Endodermal cell (in vitro differentiated cells): ENCODE data around the gene EPHA8. TPM values are rescaled to one million over a fixed set of nuclear protein-coding genes. Genes with fewer than 3 reads are reported as not detected.

Experiments
- DNase-seq: peaks from one replicate; pipeline ENCODE4 v3.0.0-alpha.2; 2017
- H3K27ac ChIP-seq: 2 replicates; pipeline ENCODE4 v1.5.1; 2013; ENCODE audit warnings: mild to moderate bottlenecking, low read depth, low read length, moderate library complexity
- H3K27me3 ChIP-seq: 2 replicates; pipeline ENCODE4 v1.6.1; 2013; ENCODE audit warnings: mild to moderate bottlenecking, low read length, moderate library complexity; ENCODE audit not compliant: insufficient read depth, control insufficient read depth, poor library complexity, severe bottlenecking
- H3K36me3 ChIP-seq: 2 replicates; pipeline ENCODE4 v1.7.0; 2013; ENCODE audit warnings: mild to moderate bottlenecking, low read length, moderate library complexity; ENCODE audit not compliant: control insufficient read depth, insufficient read depth
- H3K4me1 ChIP-seq: one replicate; pipeline ENCODE4 v1.7.0; 2013; ENCODE audit warnings: low read length; ENCODE audit not compliant: control insufficient read depth, insufficient read depth
- H3K4me3 ChIP-seq: 2 replicates; pipeline ENCODE4 v1.5.1; 2013; ENCODE audit warnings: mild to moderate bottlenecking, low read length, moderate library complexity
- H3K9ac ChIP-seq: 2 replicates; pipeline ENCODE4 v1.6.1; 2013; ENCODE audit warnings: mild to moderate bottlenecking, low read length, moderate library complexity; ENCODE audit not compliant: poor library complexity, severe bottlenecking; ENCODE audit errors: extremely low read depth
- H3K9me3 ChIP-seq: 2 replicates; pipeline ENCODE4 v1.6.1; 2013; ENCODE audit warnings: mild to moderate bottlenecking, low read length, moderate library complexity; ENCODE audit not compliant: control insufficient read depth
- H3K27ac Mint-ChIP-seq: 2 replicates; pipeline ENCODE4 v1.8.0; 2020; ENCODE audit warnings: mixed read lengths
- H3K27me3 Mint-ChIP-seq: 2 replicates; pipeline ENCODE4 v1.8.0; 2021; ENCODE audit warnings: mild to moderate bottlenecking, mixed read lengths; ENCODE audit not compliant: insufficient read depth
- H3K36me3 Mint-ChIP-seq: 2 replicates; pipeline ENCODE4 v1.8.0; 2020; ENCODE audit warnings: low read depth, mixed read lengths
- H3K4me1 Mint-ChIP-seq: 2 replicates; pipeline ENCODE4 v1.8.0; 2020; ENCODE audit warnings: mixed read lengths
- H3K4me3 Mint-ChIP-seq: 2 replicates; pipeline ENCODE4 v1.8.0; 2020; ENCODE audit warnings: mild to moderate bottlenecking, moderate library complexity, mixed read lengths
- H3K9me3 Mint-ChIP-seq: 2 replicates; pipeline ENCODE4 v1.8.0; 2020; ENCODE audit warnings: mild to moderate bottlenecking, mixed read lengths
- WGBS, 2 experiments: methylation state at CpG; one replicate each; pipeline versions ENCODE4 v1.1.5 to v1.1.7; 2013; ENCODE audit warnings: missing lambda C conversion rate in 2 of 2, mixed read lengths in 1 of 2; ENCODE audit not compliant: insufficient coverage in 1 of 2, insufficient read length in 1 of 2; 5-methylcytosine and 5-hydroxymethylcytosine counted together
- total RNA-seq, 2 donors: library from RNA; stranded (reverse); fragmentation: NEBNext Ultra II Directional in 1 of 2; extraction: Animal tissue kit (Norgen Biotek cat#: 25700) in 1 of 2; gene quantifications; 2 replicates in 1 of 2; 3 replicates in 1 of 2; pipeline ENCODE4 v1.2.1, GENCODE V29; 2021
- TF ChIP-seq, protein P1 (sequence below): fragments of 200-600 bp; sonication (generic); conservative IDR thresholded peaks from 2 replicates; pipeline ENCODE4 v1.5.0; 2021; ENCODE audit warnings: antibody characterized with exemption, mild to moderate bottlenecking

Gene EPHA8
- total RNA-seq, 2 donors from 2014 or later, result 1.5 TPM

DNA sequence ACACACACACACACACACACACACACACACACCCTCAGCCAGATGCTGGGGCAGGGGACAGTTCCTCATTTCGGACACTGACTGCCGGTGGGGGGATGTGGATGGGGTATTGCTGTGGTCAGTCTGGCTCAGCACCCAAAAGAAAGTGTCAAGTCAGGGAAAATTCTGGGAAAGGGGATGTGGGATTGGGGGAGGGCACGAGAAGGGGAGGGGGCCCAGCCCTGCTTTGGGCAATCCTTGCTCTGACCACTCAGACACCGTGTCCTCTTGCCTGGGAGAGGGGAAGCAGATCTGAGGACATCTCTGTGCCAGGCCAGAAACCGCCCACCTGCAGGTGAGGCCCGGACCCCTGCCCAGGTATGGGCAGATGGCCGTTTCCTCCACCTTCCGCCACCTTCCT lies 80.1 kb downstream of the EPHA8 start, which contains the start of gene C1QC:
TSS of gene C1QC (plus strand) at position 253 of the 400 bp plus-strand sequence. CDS start 391 bp downstream, outside the sequence.
- Mint-ChIP-seq H3K4me1 (peaks cover 5% of the 10 kb centered on the region), H3K9me3 (no peaks in the 10 kb centered on the region), H3K27ac (no peak within 1 kb of the TSS), H3K36me3 (no peaks in the 10 kb centered on the region), H3K4me3 (no peak within 1 kb of the TSS), H3K27me3 (peaks cover 6% of the 10 kb centered on the region)
- no peaks in the 10 kb centered on the region for H3K36me3 ChIP-seq
- 91 to 100% methylated on average over 1 to 8 of the region's 8 CpGs for WGBS, 2 experiments
- H3K27me3 ChIP-seq, result no peaks in the 10 kb centered on the region
- no peaks in the 10 kb centered on the region for H3K9me3 ChIP-seq
- no peaks in the 10 kb centered on the region for H3K4me1 ChIP-seq
- H3K4me3 ChIP-seq, result no peak within 1 kb of the TSS
- no peak for DNase-seq
- H3K9ac ChIP-seq, result no peak within 1 kb of the TSS
- no peak within 1 kb of the TSS for H3K27ac ChIP-seq
- TF ChIP-seq, protein P1, sequence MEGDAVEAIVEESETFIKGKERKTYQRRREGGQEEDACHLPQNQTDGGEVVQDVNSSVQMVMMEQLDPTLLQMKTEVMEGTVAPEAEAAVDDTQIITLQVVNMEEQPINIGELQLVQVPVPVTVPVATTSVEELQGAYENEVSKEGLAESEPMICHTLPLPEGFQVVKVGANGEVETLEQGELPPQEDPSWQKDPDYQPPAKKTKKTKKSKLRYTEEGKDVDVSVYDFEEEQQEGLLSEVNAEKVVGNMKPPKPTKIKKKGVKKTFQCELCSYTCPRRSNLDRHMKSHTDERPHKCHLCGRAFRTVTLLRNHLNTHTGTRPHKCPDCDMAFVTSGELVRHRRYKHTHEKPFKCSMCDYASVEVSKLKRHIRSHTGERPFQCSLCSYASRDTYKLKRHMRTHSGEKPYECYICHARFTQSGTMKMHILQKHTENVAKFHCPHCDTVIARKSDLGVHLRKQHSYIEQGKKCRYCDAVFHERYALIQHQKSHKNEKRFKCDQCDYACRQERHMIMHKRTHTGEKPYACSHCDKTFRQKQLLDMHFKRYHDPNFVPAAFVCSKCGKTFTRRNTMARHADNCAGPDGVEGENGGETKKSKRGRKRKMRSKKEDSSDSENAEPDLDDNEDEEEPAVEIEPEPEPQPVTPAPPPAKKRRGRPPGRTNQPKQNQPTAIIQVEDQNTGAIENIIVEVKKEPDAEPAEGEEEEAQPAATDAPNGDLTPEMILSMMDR, result no peak

GRCh38 chr1:22643928-22644327 lies 80.6 kb downstream of the EPHA8 start:
- Mint-ChIP-seq H3K27me3 (peaks cover 6% of the 10 kb centered on the region), H3K4me3 (no peak overlapping the region), H3K9me3 (no peaks in the 10 kb centered on the region), H3K4me1 (peaks cover 5% of the 10 kb centered on the region), H3K27ac (no peak overlapping the region), H3K36me3 (no peaks in the 10 kb centered on the region)
- Histone ChIP-seq H3K27ac (no peak overlapping the region), H3K27me3 (no peaks in the 10 kb centered on the region), H3K4me1 (no peaks in the 10 kb centered on the region), H3K4me3 (no peak overlapping the region), H3K9ac (no peak overlapping the region), H3K9me3 (no peaks in the 10 kb centered on the region), H3K36me3 (no peaks in the 10 kb centered on the region)
- DNase-seq, result no peak
- 86 to 100% methylated on average over 2 to 12 of the region's 12 CpGs for WGBS, 2 experiments
- TF ChIP-seq, protein P1, result no peak

DNA sequence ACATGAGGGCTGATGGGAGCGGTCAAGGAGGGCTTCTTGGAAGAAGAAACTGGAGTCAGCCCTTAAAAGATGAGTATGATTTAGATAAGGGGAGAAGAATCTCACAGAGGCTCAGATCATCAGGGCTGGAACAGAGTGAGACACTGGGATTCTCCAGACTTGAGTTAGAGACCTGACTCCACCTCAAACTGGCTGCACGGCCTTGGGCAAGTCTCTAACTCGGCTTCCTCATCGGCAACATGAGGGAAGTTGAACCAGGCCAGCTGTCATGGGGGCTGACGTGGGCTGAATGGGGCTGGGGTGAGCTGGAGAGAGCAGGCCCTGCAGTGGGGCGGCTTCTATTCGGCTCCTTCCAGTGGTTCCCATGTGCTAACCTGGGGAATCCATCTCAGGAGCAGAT lies 82.6 kb downstream of the EPHA8 start:
- Histone ChIP-seq H3K36me3 (no peaks in the 10 kb centered on the region), H3K4me3 (no peak overlapping the region), H3K27me3 (no peaks in the 10 kb centered on the region), H3K27ac (no peak overlapping the region), H3K9me3 (no peaks in the 10 kb centered on the region), H3K9ac (no peak overlapping the region), H3K4me1 (no peaks in the 10 kb centered on the region)
- Mint-ChIP-seq H3K27me3 (peaks cover 6% of the 10 kb centered on the region), H3K4me3 (no peak overlapping the region), H3K4me1 (no peaks in the 10 kb centered on the region), H3K36me3 (no peaks in the 10 kb centered on the region), H3K27ac (no peak overlapping the region), H3K9me3 (no peaks in the 10 kb centered on the region)
- 91 to 94% methylated on average over 4 to 7 of the region's 7 CpGs for WGBS, 2 experiments
- TF ChIP-seq, protein P1, result no peak
- DNase-seq, result no peak
